GM12878 (cell line): Measurements from ENCODE around the gene BCL2L14.

Source experiments
- CBX5 ChIP-seq: sonication (generic); IDR thresholded peaks from 2 replicates; pipeline ENCODE4 v1.6.1; 2016; ENCODE audit warnings: low read depth, moderate library complexity, mild to moderate bottlenecking, inconsistent platforms
- CTCF ChIP-seq, 3 experiments: IDR thresholded peaks in 2 of 3; conservative IDR thresholded peaks in 1 of 3; 2 replicates each; pipeline ENCODE4 v1.5.1; 2011; ENCODE audit warnings: low read depth in 3 of 3, low read length in 3 of 3, mild to moderate bottlenecking in 3 of 3, control low read depth in 2 of 3, moderate library complexity in 2 of 3, inconsistent platforms in 1 of 3, mixed read lengths in 1 of 3; ENCODE audit not compliant: control insufficient read depth in 2 of 3, insufficient read depth in 1 of 3; ENCODE audit errors: extremely low read depth in 1 of 3
- EP300 ChIP-seq, 2 experiments: fragments of 150-350 bp in 1 of 2; IDR thresholded peaks; 2 replicates each; pipeline ENCODE4 v1.6.1; 2011 to 2012; ENCODE audit warnings: low read depth in 2 of 2, low read length in 2 of 2, borderline replicate concordance in 1 of 2, improper control_type of control experiment in 1 of 2, inconsistent platforms in 1 of 2; ENCODE audit not compliant: control insufficient read depth in 1 of 2
- FOXK2 ChIP-seq: fragments of 450-650 bp; IDR thresholded peaks from 2 replicates; pipeline ENCODE4 v1.6.1; 2017; ENCODE audit warnings: mild to moderate bottlenecking, moderate library complexity
- HDGF ChIP-seq: fragments of 450-650 bp; IDR thresholded peaks from 2 replicates; pipeline ENCODE4 v1.6.1; 2016; ENCODE audit warnings: antibody characterized with exemption
- NRF1 ChIP-seq: conservative IDR thresholded peaks from 2 replicates; pipeline ENCODE4 v1.6.1; 2011; ENCODE audit warnings: mild to moderate bottlenecking, low read depth, low read length, improper control_type of control experiment
- POLR2A ChIP-seq: IDR thresholded peaks from 2 replicates; pipeline ENCODE4 v1.6.1; 2011; ENCODE audit warnings: low read depth, mild to moderate bottlenecking, low read length
- RAD51 ChIP-seq: fragments of 450-650 bp; IDR thresholded peaks from 2 replicates; pipeline ENCODE4 v1.6.1; 2016; ENCODE audit warnings: moderate library complexity, mild to moderate bottlenecking, inconsistent platforms
- SPI1 ChIP-seq: IDR thresholded peaks from 2 replicates; pipeline ENCODE4 v1.6.1; 2011; ENCODE audit warnings: low read depth, mild to moderate bottlenecking, low read length, moderate library complexity, borderline replicate concordance; ENCODE audit not compliant: insufficient read depth
- ZBTB33 ChIP-seq: fragments of 450-650 bp; IDR thresholded peaks from 2 replicates; pipeline ENCODE4 v1.6.1; 2017; ENCODE audit warnings: mild to moderate bottlenecking
- TF ChIP-seq, protein P1 (sequence below): IDR thresholded peaks from 2 replicates; pipeline ENCODE4 v1.6.1; 2011; ENCODE audit warnings: mild to moderate bottlenecking, low read depth, low read length, moderate library complexity; ENCODE audit not compliant: insufficient replicate concordance

DNA sequence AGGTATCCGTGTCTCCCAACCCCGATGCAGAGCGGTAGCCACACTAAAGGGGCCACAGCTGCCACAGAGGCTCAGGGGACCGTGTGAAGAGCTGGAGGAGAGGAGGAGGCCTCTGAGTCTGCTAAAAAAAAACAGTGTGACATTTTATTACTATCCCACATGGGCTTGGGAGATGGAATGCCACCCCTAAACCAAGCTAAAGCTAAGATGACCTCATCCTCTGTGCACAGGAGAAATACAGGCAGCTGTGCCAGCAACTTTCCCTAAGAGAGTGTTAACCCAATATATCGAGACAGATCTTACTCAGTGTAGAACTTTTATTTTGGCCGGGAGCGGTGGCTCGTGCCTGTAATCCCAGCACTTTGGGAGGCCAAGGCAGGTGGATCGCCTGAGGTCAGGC is 18.0 kb downstream of the BCL2L14 start:
- no peak for TF ChIP-seq EP300 (IDR thresholded peaks at IDR 0.05; ENCODE audit: borderline replicate concordance in 1 of 2, control insufficient read depth in 1 of 2, low read depth in 2 of 2, low read length in 2 of 2)
- no peak for TF ChIP-seq NRF1
- no peak for TF ChIP-seq SPI1
- no peak for TF ChIP-seq ZBTB33
- TF ChIP-seq CBX5 = no peak
- no peak for TF ChIP-seq HDGF
- no peak for TF ChIP-seq CTCF (IDR thresholded peaks at IDR 0.05 in 2 of 3, conservative IDR thresholded peaks at IDR 0.05 in 1 of 3; ENCODE audit: control insufficient read depth in 2 of 3, extremely low read depth in 1 of 3, insufficient read depth in 1 of 3, low read depth in 3 of 3, low read length in 3 of 3)
- TF ChIP-seq POLR2A = no peak
- TF ChIP-seq, protein P1, sequence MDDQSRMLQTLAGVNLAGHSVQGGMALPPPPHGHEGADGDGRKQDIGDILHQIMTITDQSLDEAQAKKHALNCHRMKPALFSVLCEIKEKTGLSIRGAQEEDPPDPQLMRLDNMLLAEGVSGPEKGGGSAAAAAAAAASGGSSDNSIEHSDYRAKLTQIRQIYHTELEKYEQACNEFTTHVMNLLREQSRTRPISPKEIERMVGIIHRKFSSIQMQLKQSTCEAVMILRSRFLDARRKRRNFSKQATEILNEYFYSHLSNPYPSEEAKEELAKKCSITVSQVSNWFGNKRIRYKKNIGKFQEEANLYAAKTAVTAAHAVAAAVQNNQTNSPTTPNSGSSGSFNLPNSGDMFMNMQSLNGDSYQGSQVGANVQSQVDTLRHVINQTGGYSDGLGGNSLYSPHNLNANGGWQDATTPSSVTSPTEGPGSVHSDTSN = no peak
- no peak for TF ChIP-seq FOXK2
- TF ChIP-seq RAD51 = no peak
